B cell (primary cell): ENCODE measurements around the gene IFT122. TPM values are rescaled to one million over a fixed set of nuclear protein-coding genes. Genes with fewer than 3 reads are reported as not detected.

Source experiments
- ATAC-seq: fragments of 200-7000 bp; cut with Tn5 transposase; one replicate; pipeline ENCODE4 v1.10.0; 2021; ENCODE audit warnings: low read depth, mild to moderate bottlenecking, moderate number of reproducible peaks, moderate library complexity
- CTCF ChIA-PET: fragments of 350-600 bp; sonication (Branson Sonifier 250); formaldehyde crosslinking; loops from one replicate; lab custom pipeline; 2021; ENCODE audit warnings: antibody characterized with exemption, inconsistent platforms; lab: Charles Lee
- POLR2A ChIA-PET: fragments of 350-600 bp; sonication (Branson Sonifier 250); formaldehyde crosslinking; loops from one replicate; lab custom pipeline; 2021; ENCODE audit warnings: antibody characterized with exemption; lab: Charles Lee
- DNase-seq: peaks from one replicate; pipeline ENCODE4 v3.0.0; 2013
- H2AFZ ChIP-seq: 2 replicates; pipeline ENCODE4 v1.6.1; 2012; ENCODE audit warnings: mild to moderate bottlenecking, low read depth, low read length; ENCODE audit not compliant: insufficient read depth, poor library complexity, severe bottlenecking
- H3K27ac ChIP-seq, 2 donors: 1 replicate in 1 of 2; 2 replicates in 1 of 2; pipeline ENCODE4 v1.5.1; 2012 to 2013; ENCODE audit warnings: low read length in 2 of 2, mild to moderate bottlenecking in 2 of 2, moderate library complexity in 1 of 2
- H3K27me3 ChIP-seq, 4 experiments: fragments of 200-600 bp in 1 of 4; sonication (generic) in 1 of 4; replicated peaks in 1 of 4; 1 replicate in 2 of 4; 2 replicates in 2 of 4; pipeline versions ENCODE4 v1.6.1 to v1.7.0; 2013 to 2016; ENCODE audit warnings: low read length in 3 of 4, mild to moderate bottlenecking in 2 of 4, mixed read lengths in 1 of 4, moderate library complexity in 1 of 4; ENCODE audit not compliant: insufficient read depth in 4 of 4, control insufficient read depth in 3 of 4; ENCODE audit errors: control extremely low read depth in 1 of 4
- H3K36me3 ChIP-seq, 2 experiments: replicated peaks in 1 of 2; 1 replicate in 1 of 2; 2 replicates in 1 of 2; pipeline versions ENCODE4 v1.6.1 to v1.7.1; 2013; ENCODE audit warnings: low read length in 1 of 2; ENCODE audit not compliant: insufficient read depth in 2 of 2, control insufficient read depth in 1 of 2; ENCODE audit errors: control extremely low read depth in 1 of 2, extremely low read depth in 1 of 2
- H3K4me1 ChIP-seq, 2 donors: fragments of 200-600 bp in 1 of 2; sonication (generic) in 1 of 2; 1 replicate in 1 of 2; 2 replicates in 1 of 2; pipeline versions ENCODE4 v1.5.1 to v1.6.1; 2013 to 2017; ENCODE audit warnings: low read length in 2 of 2; ENCODE audit not compliant: control insufficient read depth in 2 of 2, insufficient read depth in 2 of 2
- H3K4me2 ChIP-seq: replicated peaks from 2 replicates; pipeline ENCODE3; 2012; ENCODE audit warnings: mild to moderate bottlenecking, low read depth, low read length; ENCODE audit not compliant: poor library complexity, severe bottlenecking
- H3K4me3 ChIP-seq, 5 experiments: fragments of 200-600 bp in 1 of 5; sonication (generic) in 1 of 5; 1 replicate in 3 of 5; 2 replicates in 2 of 5; pipeline versions ENCODE4 v1.5.1 to v1.7.0; 2011 to 2016; ENCODE audit warnings: low read length in 4 of 5, mild to moderate bottlenecking in 4 of 5, low read depth in 2 of 5, control low read depth in 1 of 5, moderate library complexity in 1 of 5; ENCODE audit not compliant: insufficient read depth in 1 of 5; ENCODE audit errors: control extremely low read depth in 1 of 5, extremely low read depth in 1 of 5
- H3K79me2 ChIP-seq: fragments of 200-600 bp; sonication (generic); one replicate; pipeline ENCODE4 v1.6.0; 2016; ENCODE audit warnings: low read length; ENCODE audit not compliant: control insufficient read depth, insufficient read depth
- H3K9ac ChIP-seq: fragments of 200-600 bp; sonication (generic); 2 replicates; pipeline ENCODE4 v1.6.1; 2017; ENCODE audit warnings: mild to moderate bottlenecking, low read length, moderate library complexity
- H3K9me3 ChIP-seq, 3 donors: one replicate each; pipeline versions ENCODE4 v1.6.1 to v1.7.1; 2013; ENCODE audit warnings: low read length in 2 of 3; ENCODE audit not compliant: control insufficient read depth in 2 of 3, insufficient read depth in 1 of 3; ENCODE audit errors: control extremely low read depth in 1 of 3
- H4K20me1 ChIP-seq: 2 replicates; pipeline ENCODE4 v1.6.0; 2012; ENCODE audit warnings: mild to moderate bottlenecking, low read length; ENCODE audit not compliant: insufficient read depth, control insufficient read depth, poor library complexity, severe bottlenecking
- H3K27ac Mint-ChIP-seq: one replicate; pipeline ENCODE4 v1.8.0; 2021; ENCODE audit warnings: mixed read lengths
- H3K27me3 Mint-ChIP-seq: one replicate; pipeline ENCODE4 v1.8.0; 2021; ENCODE audit warnings: mixed read lengths
- H3K4me1 Mint-ChIP-seq: one replicate; pipeline ENCODE4 v1.8.0; 2021; ENCODE audit warnings: mixed read lengths
- H3K4me3 Mint-ChIP-seq: one replicate; pipeline ENCODE4 v1.8.0; 2021; ENCODE audit warnings: mixed read lengths
- H3K9me3 Mint-ChIP-seq: one replicate; pipeline ENCODE4 v1.8.0; 2022; ENCODE audit warnings: mixed read lengths; ENCODE audit not compliant: insufficient read depth
- CTCF ChIP-seq: fragments of 200-600 bp; IDR thresholded peaks from one replicate; pipeline ENCODE4 v1.8.0; 2022; ENCODE audit warnings: antibody characterized with exemption, mild to moderate bottlenecking
- EZH2 ChIP-seq: IDR thresholded peaks from 2 replicates; pipeline ENCODE4 v1.6.1; 2012; ENCODE audit warnings: borderline replicate concordance, low read depth, mild to moderate bottlenecking, moderate library complexity, low read length; ENCODE audit not compliant: insufficient read depth, poor library complexity, severe bottlenecking
- WGBS: methylation state at CpG from one replicate; pipeline ENCODE4 v1.1.5; 2013; ENCODE audit warnings: missing lambda C conversion rate; ENCODE audit not compliant: insufficient coverage; 5-methylcytosine and 5-hydroxymethylcytosine counted together
- intact Hi-C: fragments of 100-400 bp; cut with micrococcal nuclease; formaldehyde crosslinking; loops from one replicate; pipeline ENCODE4 v1.10.0; 2022
- polyA plus RNA-seq: library from polyadenylated mRNA; depleted of rRNA; stranded (reverse); fragments of >200 nt; gene quantifications from 2 replicates; pipeline ENCODE4 v1.2.3, GENCODE V29; 2012
- total RNA-seq, 2 donors: library from RNA; stranded (reverse); fragments of 120-200 nt in 1 of 2; gene quantifications; 1 replicate in 1 of 2; 2 replicates in 1 of 2; pipeline versions ENCODE4 v1.2.3 to v1.2.4, GENCODE V29; 2013 to 2022

IFT122 gene
- total and polyA plus RNA-seq, 2 donors (not counting 1 experiment from before 2014, with no cell fraction given) = 14.0 to 34.3 TPM

- H3K27me3 ChIP-seq = no peaks in the 10 kb centered on the region
- no peak overlapping the region for H3K4me2 ChIP-seq
- no peak for TF ChIP-seq EZH2
- no peak for TF ChIP-seq CTCF
- H3K36me3 ChIP-seq = peaks cover 8% of the 10 kb centered on the region in 2 experiments
- peaks cover 33 to 48% of the 10 kb centered on the region in 2 donors for H3K4me1 ChIP-seq
- no peak for ATAC-seq
- 87% methylated on average over 2 of the region's 2 CpGs for WGBS
- DNase-seq = no peak
- POLR2A ChIA-PET = interaction anchor here (0.6 to 0.8 kb wide), 4 partner anchors 14 to 746 kb away, joined by 3 to 5 read pairs (median 5); partner anchors contain the start of genes IFT122 and MBD4
- peaks cover 57% of the 10 kb centered on the region for H3K4me1 Mint-ChIP-seq
- H3K27me3 Mint-ChIP-seq = no peaks in the 10 kb centered on the region
- no peak overlapping the region for H3K4me3 Mint-ChIP-seq
- H4K20me1 ChIP-seq = no peaks in the 10 kb centered on the region
- intact Hi-C loops = loop anchor here (2.0 kb wide), 1 partner anchor 13 kb away; the partner anchor contains the start of gene MBD4
- H3K9me3 Mint-ChIP-seq = peaks cover 11% of the 10 kb centered on the region
- no peak overlapping the region for H3K4me3 ChIP-seq
- H2AFZ ChIP-seq = no peak overlapping the region
- no peak overlapping the region for H3K27ac ChIP-seq
- no peak overlapping the region for H3K27ac Mint-ChIP-seq
- peaks cover 0 to 21% (median 14%) of the 10 kb centered on the region in 3 donors for H3K9me3 ChIP-seq
- no peak overlapping the region for H3K9ac ChIP-seq
- CTCF ChIA-PET = interaction anchor here (1.1 to 3.2 kb wide), 2 partner anchors 14 to 26 kb away, joined by 5 to 9 read pairs; partner anchors contain the start of genes IFT122 and MBD4
- peaks cover 16% of the 10 kb centered on the region for H3K79me2 ChIP-seq
Observed at GRCh38 chr3:129425619-129426018, 14.4 kb upstream of the IFT122 start.

GRCh38 chr3:129428007-129428375, 12.0 kb upstream of the IFT122 start:
- H3K27ac Mint-ChIP-seq = peak overlapping the region; percentile 88
- 21% methylated on average over 8 of the region's 8 CpGs for WGBS
- Histone ChIP-seq H3K79me2 (peaks cover 37% of the 10 kb centered on the region), H4K20me1 (no peaks in the 10 kb centered on the region), H3K4me3 (peak overlapping the region; percentile 22 to 68 (median 53)), H2AFZ (peak overlapping the region; percentile 65), H3K27ac (peak overlapping the region in 1 of 2 donors; percentile 63), H3K9me3 (peaks cover 0 to 21% (median 14%) of the 10 kb centered on the region in 3 donors), H3K27me3 (no peaks in the 10 kb centered on the region), H3K4me1 (peaks cover 39 to 57% of the 10 kb centered on the region in 2 donors), H3K36me3 (peaks cover 20 to 31% of the 10 kb centered on the region in 2 experiments), H3K4me2 (peak overlapping the region; percentile 99), H3K9ac (peak overlapping the region; percentile 67)
- DNase-seq (no peak), ATAC-seq (no peak)
- peaks cover 7% of the 10 kb centered on the region for H3K9me3 Mint-ChIP-seq
- H3K4me3 Mint-ChIP-seq = peak overlapping the region; percentile 90
- no peak for TF ChIP-seq EZH2
- TF ChIP-seq CTCF = no peak
- CTCF ChIA-PET = interaction anchor here (1.2 to 3.2 kb wide), 4 partner anchors 12 to 45 kb away, joined by 3 to 9 read pairs (median 4); partner anchors contain the start of genes IFT122 and MBD4
- intact Hi-C loops = loop anchor here (1.0 kb wide), 2 partner anchors 11 to 29 kb away; partner anchors contain the start of gene MBD4
- POLR2A ChIA-PET = interaction anchor here (1.0 to 2.4 kb wide), 2 partner anchors 12 to 15 kb away, joined by 3 to 17 read pairs; partner anchors contain the start of genes IFT122 and MBD4
- peaks cover 67% of the 10 kb centered on the region for H3K4me1 Mint-ChIP-seq
- no peaks in the 10 kb centered on the region for H3K27me3 Mint-ChIP-seq
